Stomach (tissue), 9 donors: ENCODE data around the gene PTCH2. TPM values are rescaled to one million over a fixed set of nuclear protein-coding genes. Genes with fewer than 3 reads are reported as not detected.

Experiments
- DNase-seq, 2 donors: peaks; one replicate each; pipeline versions ENCODE4 v3.0.0 to v3.0.0-alpha.2; 2013 to 2019
- H3K27ac ChIP-seq, 5 donors: fragments of 200-600 bp in 4 of 5; sonication (generic) in 4 of 5; one replicate each; pipeline ENCODE4 v1.5.1; 2013 to 2019; ENCODE audit warnings: mild to moderate bottlenecking in 1 of 5, moderate library complexity in 1 of 5
- H3K27me3 ChIP-seq, 3 donors: fragments of 200-600 bp; sonication (generic); one replicate each; pipeline ENCODE4 v1.5.1; 2017 to 2019; ENCODE audit warnings: mixed run types in 1 of 3
- H3K36me3 ChIP-seq, 4 donors: fragments of 200-600 bp; sonication (generic); 1 replicate in 3 of 4; 2 replicates in 1 of 4; pipeline ENCODE4 v1.5.1; 2016 to 2019
- H3K4me1 ChIP-seq, 4 donors: fragments of 200-600 bp; sonication (generic); one replicate each; pipeline ENCODE4 v1.5.1; 2016 to 2019
- H3K4me3 ChIP-seq, 4 donors: fragments of 200-600 bp; sonication (generic) in 3 of 4; one replicate each; pipeline ENCODE4 v1.5.1; 2016 to 2019; ENCODE audit warnings: mild to moderate bottlenecking in 1 of 4
- H3K9me3 ChIP-seq, 4 donors: fragments of 200-600 bp; sonication (generic); one replicate each; pipeline ENCODE4 v1.5.1; 2016 to 2019
- CTCF ChIP-seq, 7 experiments: fragments of 450-650 bp in 4 of 7; fragments of 200-600 bp in 3 of 7; sonication (generic) in 3 of 7; IDR thresholded peaks; one replicate each; pipeline ENCODE4 v1.5.1; 2016 to 2019; ENCODE audit warnings: antibody characterized with exemption in 7 of 7, control low read depth in 2 of 7, mild to moderate bottlenecking in 1 of 7
- EP300 ChIP-seq: sonication (generic); formaldehyde crosslinking; IDR thresholded peaks from one replicate; pipeline ENCODE4 v1.6.1; 2017; ENCODE audit warnings: antibody characterized with exemption
- POLR2A ChIP-seq, 4 donors: fragments of 450-650 bp; IDR thresholded peaks; one replicate each; pipeline ENCODE4 v1.6.1; 2016; ENCODE audit warnings: antibody characterized with exemption in 4 of 4, control low read depth in 2 of 4, mild to moderate bottlenecking in 1 of 4, moderate library complexity in 1 of 4
- POLR2AphosphoS5 ChIP-seq, 3 donors: sonication (generic); formaldehyde crosslinking; IDR thresholded peaks; one replicate each; pipeline ENCODE4 v1.6.1; 2016; ENCODE audit warnings: antibody characterized with exemption in 3 of 3
- WGBS, 5 donors: extraction: QIAGEN DNeasy Blood & Tissue Kit in 3 of 5; methylation state at CpG; one replicate each; pipeline versions ENCODE4 v1.1.5 to v1.1.7; 2013 to 2018; 5-methylcytosine and 5-hydroxymethylcytosine counted together
- intact Hi-C: fragments of 100-400 bp; cut with DNase I; formaldehyde crosslinking; loops from one replicate; pipeline ENCODE4 v1.15.1; 2023; ENCODE audit warnings: low total_unique reads
- polyA plus RNA-seq, 3 donors: library from polyadenylated mRNA; stranded (reverse); fragments of 200-250 nt; gene quantifications; one replicate each; pipeline ENCODE4 v1.2.3, GENCODE V29; 2013
- total RNA-seq, 5 donors: library from RNA; depleted of rRNA; stranded (reverse); fragments of >200 nt; gene quantifications; one replicate each; pipeline versions ENCODE4 v1.1.0 to v1.2.3, GENCODE V29; 2014 to 2016
- donor health status: healthy with polysubstance abuse.
- donor health status: Bipolar disorder and iron deficiency.
- donor health status: healthy.

PTCH2 gene
- total and polyA plus RNA-seq, 8 donors, result under 0.01 to 2.3 (median 0.40) TPM; not detected in 2

DNA sequence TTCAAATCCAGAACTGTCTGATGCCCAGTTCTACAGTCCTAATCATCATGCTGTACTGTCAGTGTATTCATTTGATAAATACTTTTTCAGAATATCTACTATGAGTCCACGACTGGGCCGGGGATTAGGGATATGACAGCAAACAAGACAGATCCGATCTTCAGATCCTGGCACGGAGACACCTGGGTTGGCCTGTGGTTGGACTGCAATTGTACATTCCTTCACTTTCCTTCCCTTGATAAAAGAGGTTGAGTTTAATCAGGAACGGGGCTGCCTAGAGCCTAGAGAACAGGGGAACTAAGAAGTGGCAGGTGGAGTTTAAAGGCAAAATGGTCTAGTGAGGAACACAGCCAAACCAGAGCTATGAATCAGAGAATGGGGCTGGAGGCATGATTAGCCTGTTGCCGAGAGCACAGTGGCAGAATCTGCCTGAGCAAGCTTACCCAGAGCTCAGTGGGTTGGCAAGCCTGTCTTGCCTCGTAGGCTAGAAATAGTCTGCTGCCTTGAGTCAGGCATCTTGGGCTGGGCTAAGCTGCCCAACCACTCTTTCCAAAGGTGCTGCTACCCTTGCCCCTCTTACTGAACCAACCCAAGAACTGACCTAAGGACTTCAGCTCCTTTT, 38.1 kb upstream of the PTCH2 start:
- TF ChIP-seq EP300 (no peak), CTCF (IDR thresholded peaks at IDR 0.05) (no peak)

DNA sequence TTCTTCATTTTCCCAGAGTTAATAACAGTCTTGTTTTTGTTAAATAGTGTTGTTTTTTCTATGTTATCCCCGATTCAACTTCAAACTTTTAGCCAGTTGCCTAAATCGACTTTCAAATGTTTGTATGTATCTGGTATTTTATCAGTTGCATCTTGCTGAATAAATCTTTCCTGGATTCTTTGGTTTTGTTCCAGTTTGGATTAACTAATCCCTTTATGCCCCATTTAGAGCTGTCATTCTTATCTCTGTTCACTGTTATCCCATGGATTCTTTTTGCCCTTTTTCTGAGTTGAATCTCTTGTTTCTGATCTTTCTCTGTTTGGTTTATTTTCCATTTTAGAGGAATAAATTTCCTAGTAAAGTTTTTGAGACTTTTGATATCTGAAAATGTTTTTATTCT, 31.1 kb upstream of the PTCH2 start:
- peaks cover 12 to 78% (median 58%) of the 10 kb centered on the region in 4 donors for H3K36me3 ChIP-seq
- TF ChIP-seq CTCF (IDR thresholded peaks at IDR 0.05), result no peak
- no peak for TF ChIP-seq POLR2AphosphoS5 (IDR thresholded peaks at IDR 0.05)
- TF ChIP-seq POLR2A (IDR thresholded peaks at IDR 0.05), result no peak
- TF ChIP-seq EP300, result no peak
- DNase-seq, result no peak
- intact Hi-C loops, result no loop called here
- WGBS, 5 donors, result 68 to 79% (median 73%) methylated on average over 2 of the region's 2 CpGs
- H3K4me1 ChIP-seq, result no peaks in the 10 kb centered on the region
- no peak overlapping the region for H3K27ac ChIP-seq
- no peak overlapping the region for H3K4me3 ChIP-seq
- no peaks in the 10 kb centered on the region for H3K9me3 ChIP-seq
- no peaks in the 10 kb centered on the region for H3K27me3 ChIP-seq

More for the DNA sequence above, 38.1 kb upstream of the PTCH2 start:
- Histone ChIP-seq H3K4me1 (no peaks in the 10 kb centered on the region), H3K27me3 (no peaks in the 10 kb centered on the region), H3K27ac (no peak overlapping the region), H3K4me3 (no peak overlapping the region), H3K9me3 (peaks cover 0 to 5% (median 0%) of the 10 kb centered on the region in 4 donors), H3K36me3 (peaks cover 6 to 56% (median 38%) of the 10 kb centered on the region in 4 donors)
- WGBS, 5 donors, result 74 to 92% (median 87%) methylated on average over 7 of the region's 7 CpGs
- no peak for DNase-seq
- intact Hi-C loops, result no loop called here

GRCh38 chr1:44870096-44870495, 27.0 kb upstream of the PTCH2 start:
- H3K27me3 ChIP-seq, result no peaks in the 10 kb centered on the region
- DNase-seq, result no peak
- no peaks in the 10 kb centered on the region for H3K9me3 ChIP-seq
- no peak overlapping the region for H3K27ac ChIP-seq
- intact Hi-C loops, result no loop called here
- no peaks in the 10 kb centered on the region for H3K4me1 ChIP-seq
- no peak for TF ChIP-seq CTCF (IDR thresholded peaks at IDR 0.05)
- TF ChIP-seq POLR2A (IDR thresholded peaks at IDR 0.05), result no peak
- TF ChIP-seq POLR2AphosphoS5 (IDR thresholded peaks at IDR 0.05), result no peak
- TF ChIP-seq EP300, result no peak
- no peak overlapping the region for H3K4me3 ChIP-seq
- H3K36me3 ChIP-seq, result peaks cover 9 to 84% (median 61%) of the 10 kb centered on the region in 4 donors
- 83 to 90% (median 87%) methylated on average over 4 of the region's 4 CpGs for WGBS, 5 donors

- intact Hi-C loops, result no loop called here
- DNase-seq, result no peak
- H3K27me3 ChIP-seq, result no peaks in the 10 kb centered on the region
- TF ChIP-seq POLR2A (IDR thresholded peaks at IDR 0.05) (no peak), CTCF (IDR thresholded peaks at IDR 0.05) (no peak), EP300 (no peak), POLR2AphosphoS5 (IDR thresholded peaks at IDR 0.05) (no peak)
- no peak overlapping the region for H3K4me3 ChIP-seq
- H3K36me3 ChIP-seq, result peaks cover 4 to 83% (median 51%) of the 10 kb centered on the region in 4 donors
- no peaks in the 10 kb centered on the region for H3K9me3 ChIP-seq
- 91 to 98% (median 96%) methylated on average over 10 of the region's 10 CpGs for WGBS, 5 donors
- H3K27ac ChIP-seq, result no peak overlapping the region
- no peaks in the 10 kb centered on the region for H3K4me1 ChIP-seq
Observed at GRCh38 chr1:44867801-44868200, 24.7 kb upstream of the PTCH2 start.
